Kidney (tissue), 14 donors: ENCODE measurements around the gene MED13. TPM values are rescaled to one million over a fixed set of nuclear protein-coding genes. Genes with fewer than 3 reads are reported as not detected.

Experiments
- DNase-seq, 5 donors: peaks; one replicate each; pipeline ENCODE4 v3.0.0-alpha.2; 2013 to 2020
- FAIRE-seq: peaks from 2 replicates; lab custom pipeline; 2012; peaks lifted over from hg19 to GRCh38; lab: Jason Lieb, UNC
- H3K27ac ChIP-seq, 2 donors: one replicate each; pipeline ENCODE4 v1.7.0; 2013; ENCODE audit warnings: low read depth in 2 of 2, low read length in 2 of 2, inconsistent platforms in 1 of 2
- H3K27me3 ChIP-seq: one replicate; pipeline ENCODE4 v1.7.1; 2013; ENCODE audit warnings: low read length, inconsistent platforms; ENCODE audit not compliant: control insufficient read depth, insufficient read depth
- H3K36me3 ChIP-seq, 3 donors: one replicate each; pipeline versions ENCODE4 v1.7.0 to v1.7.1; 2013; ENCODE audit warnings: low read length in 3 of 3, control low read depth in 1 of 3, inconsistent platforms in 1 of 3; ENCODE audit not compliant: insufficient read depth in 3 of 3, control insufficient read depth in 2 of 3
- H3K4me1 ChIP-seq, 3 donors: one replicate each; pipeline versions ENCODE4 v1.7.0 to v1.7.1; 2013; ENCODE audit warnings: low read length in 3 of 3, inconsistent platforms in 1 of 3, low read depth in 1 of 3; ENCODE audit not compliant: control insufficient read depth in 2 of 3, insufficient read depth in 2 of 3
- H3K4me3 ChIP-seq, 3 donors: one replicate each; pipeline versions ENCODE4 v1.7.0 to v1.8.1; 2013; ENCODE audit warnings: low read length in 3 of 3, control low read depth in 1 of 3, inconsistent platforms in 1 of 3
- H3K9ac ChIP-seq, 3 donors: one replicate each; pipeline versions ENCODE4 v1.7.0 to v1.7.1; 2013; ENCODE audit warnings: low read length in 3 of 3, control low read depth in 1 of 3, inconsistent platforms in 1 of 3
- H3K9me3 ChIP-seq, 3 donors: one replicate each; pipeline versions ENCODE4 v1.7.0 to v1.7.1; 2013; ENCODE audit warnings: low read length in 3 of 3, control low read depth in 1 of 3, inconsistent platforms in 1 of 3; ENCODE audit not compliant: control insufficient read depth in 2 of 3, insufficient read depth in 1 of 3
- intact Hi-C: fragments of 100-400 bp; cut with DNase I; formaldehyde crosslinking; loops from one replicate; pipeline ENCODE4 v1.11.1; 2022
- polyA plus RNA-seq: library from polyadenylated mRNA; stranded (reverse); fragments of 350-450 nt; fragmentation: Illumina TruSeq; extraction: RNeasy Lipid Tissue Mini Kit (QIAGEN cat#74804); gene quantifications from one replicate; pipeline ENCODE4 v1.2.3, GENCODE V29; 2014; ENCODE audit warnings: low read depth, low replicate concordance; ENCODE audit not compliant: insufficient read depth
- total RNA-seq: library from RNA; stranded (reverse); fragmentation: NEBNext Ultra II Directional; extraction: Animal tissue kit (Norgen Biotek cat#: 25700); gene quantifications from one replicate; pipeline ENCODE4 v1.2.1, GENCODE V29; 2021
- TF ChIP-seq, protein P1 (sequence below): IDR thresholded peaks from 3 replicates; pipeline ENCODE4 v1.5.1; 2012; ENCODE audit warnings: mild to moderate bottlenecking, moderate library complexity, borderline replicate concordance; ENCODE audit not compliant: insufficient read depth; ENCODE audit errors: extremely low read depth
- donor health status: control.
- donor health status: control.
- donor health status: control.
- donor health status: control.
- donor health status: control.
- donor health status: DM: yes; HTN: yes; CAD: no.
- donor health status: Normal renal cell carcinoma (clear cell type).

MED13 gene
- total and polyA plus RNA-seq, 2 donors from 2014 or later, result 6.4 to 73.6 TPM

DNA sequence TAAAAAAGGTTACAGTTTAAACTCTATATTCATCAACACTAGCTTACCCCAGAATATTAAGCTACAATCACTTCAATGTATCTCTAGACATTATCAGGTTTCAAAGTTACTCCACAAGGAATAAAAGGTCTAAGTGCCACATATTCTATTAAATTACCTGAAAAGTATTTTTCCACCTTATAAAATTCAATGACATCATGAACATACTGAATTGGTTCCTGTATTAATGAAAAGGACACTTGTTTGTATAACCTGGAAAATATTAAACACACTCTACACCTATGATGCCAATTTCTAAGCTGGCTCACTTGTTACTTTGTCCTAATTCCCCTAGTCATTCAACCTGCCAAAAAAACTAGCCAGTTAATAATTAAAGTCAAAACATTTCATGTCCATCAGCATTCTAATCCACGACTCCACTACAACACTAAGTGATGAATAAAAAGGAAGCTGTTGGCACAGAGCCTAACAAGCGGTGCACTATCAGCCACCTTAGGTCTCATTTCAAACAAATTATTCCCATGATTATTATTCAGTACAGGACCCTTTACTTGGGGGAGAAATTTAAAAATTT is 12.2 kb downstream of the MED13 start:
- Histone ChIP-seq H3K4me3 (peak overlapping the region in 1 of 3 donors; percentile 23), H3K27ac (peak overlapping the region in 1 of 2 donors; percentile 12), H3K9ac (no peak overlapping the region), H3K9me3 (no peaks in the 10 kb centered on the region), H3K27me3 (no peaks in the 10 kb centered on the region), H3K4me1 (peaks cover 0 to 23% (median 4%) of the 10 kb centered on the region in 3 donors), H3K36me3 (peaks cover 2 to 9% (median 5%) of the 10 kb centered on the region in 3 donors)
- peak; percentile 95 for FAIRE-seq
- intact Hi-C loops, result no loop called here
- DNase-seq, result no peak
- TF ChIP-seq, protein P1, sequence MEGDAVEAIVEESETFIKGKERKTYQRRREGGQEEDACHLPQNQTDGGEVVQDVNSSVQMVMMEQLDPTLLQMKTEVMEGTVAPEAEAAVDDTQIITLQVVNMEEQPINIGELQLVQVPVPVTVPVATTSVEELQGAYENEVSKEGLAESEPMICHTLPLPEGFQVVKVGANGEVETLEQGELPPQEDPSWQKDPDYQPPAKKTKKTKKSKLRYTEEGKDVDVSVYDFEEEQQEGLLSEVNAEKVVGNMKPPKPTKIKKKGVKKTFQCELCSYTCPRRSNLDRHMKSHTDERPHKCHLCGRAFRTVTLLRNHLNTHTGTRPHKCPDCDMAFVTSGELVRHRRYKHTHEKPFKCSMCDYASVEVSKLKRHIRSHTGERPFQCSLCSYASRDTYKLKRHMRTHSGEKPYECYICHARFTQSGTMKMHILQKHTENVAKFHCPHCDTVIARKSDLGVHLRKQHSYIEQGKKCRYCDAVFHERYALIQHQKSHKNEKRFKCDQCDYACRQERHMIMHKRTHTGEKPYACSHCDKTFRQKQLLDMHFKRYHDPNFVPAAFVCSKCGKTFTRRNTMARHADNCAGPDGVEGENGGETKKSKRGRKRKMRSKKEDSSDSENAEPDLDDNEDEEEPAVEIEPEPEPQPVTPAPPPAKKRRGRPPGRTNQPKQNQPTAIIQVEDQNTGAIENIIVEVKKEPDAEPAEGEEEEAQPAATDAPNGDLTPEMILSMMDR, result no peak

DNA sequence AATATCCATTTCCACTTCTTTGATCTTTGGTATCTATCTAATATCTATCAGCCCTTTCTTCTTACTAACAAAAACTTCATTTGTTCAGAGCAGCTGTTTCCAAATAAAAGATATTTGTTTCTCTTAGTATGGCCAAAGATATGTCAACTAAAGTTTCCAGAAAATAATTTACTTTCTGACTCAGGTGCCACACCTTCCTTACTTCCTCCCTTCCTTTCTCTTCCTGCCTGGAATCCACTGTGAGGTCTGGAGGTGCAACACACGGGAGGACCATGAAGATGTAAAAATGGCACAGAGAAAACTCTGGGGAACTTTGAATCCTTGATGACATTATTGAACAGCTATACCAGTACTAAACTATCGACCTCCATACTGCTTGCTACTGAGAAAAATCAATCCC is 14.0 kb downstream of the MED13 start:
- no peak overlapping the region for H3K9ac ChIP-seq
- intact Hi-C loops, result no loop called here
- TF ChIP-seq, protein P1, result no peak
- H3K9me3 ChIP-seq, result no peaks in the 10 kb centered on the region
- no peak for DNase-seq
- H3K27ac ChIP-seq, result no peak overlapping the region
- H3K4me3 ChIP-seq, result no peak overlapping the region
- peaks cover 0 to 23% (median 4%) of the 10 kb centered on the region in 3 donors for H3K4me1 ChIP-seq
- peaks cover 2 to 9% (median 5%) of the 10 kb centered on the region in 3 donors for H3K36me3 ChIP-seq
- no peak for FAIRE-seq
- H3K27me3 ChIP-seq, result no peaks in the 10 kb centered on the region

DNA sequence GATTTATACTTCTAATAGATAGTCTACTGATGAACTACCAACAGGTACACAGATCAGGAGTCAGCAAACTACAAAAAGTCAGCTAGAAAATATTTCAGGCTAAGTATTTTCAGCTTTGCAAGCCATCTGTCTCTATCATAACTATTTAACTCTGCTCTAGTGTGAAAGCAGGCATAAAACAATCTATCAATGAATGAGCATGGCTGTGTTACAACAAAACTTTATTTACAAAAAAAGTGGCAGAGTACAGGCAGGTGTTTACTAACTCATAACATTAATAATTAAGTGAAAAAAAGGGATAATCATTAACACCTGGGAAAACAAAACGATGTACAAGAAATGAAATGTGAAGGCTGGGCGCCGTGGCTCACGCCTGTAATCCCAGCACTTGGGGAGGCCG is 15.8 kb downstream of the MED13 start:
- peaks cover 0 to 23% (median 4%) of the 10 kb centered on the region in 3 donors for H3K4me1 ChIP-seq
- H3K27ac ChIP-seq, result no peak overlapping the region
- no peak overlapping the region for H3K4me3 ChIP-seq
- TF ChIP-seq, protein P1, result no peak
- H3K27me3 ChIP-seq, result no peaks in the 10 kb centered on the region
- H3K36me3 ChIP-seq, result peaks cover 0 to 9% (median 5%) of the 10 kb centered on the region in 3 donors
- no peak for DNase-seq
- FAIRE-seq, result no peak
- no peak overlapping the region for H3K9ac ChIP-seq
- H3K9me3 ChIP-seq, result no peaks in the 10 kb centered on the region
- intact Hi-C loops, result no loop called here
